Measurements from ENCODE around the gene CLCN2. TPM values are rescaled to one million over a fixed set of nuclear protein-coding genes. Genes with fewer than 3 reads are reported as not detected.
A peak's percentile ranks its signal among the peaks of the same experiment; 100 is the strongest.

Gene CLCN2
- total RNA-seq, 6 experiments from 2014 or later = 3.4 to 5.1 (median 4.2) TPM

GRCh38 chr3:184379358-184380184, 18.2 kb upstream of the CLCN2 start, which contains the start of gene CHRD:
Gene CHRD (plus strand): TSS chr3:184380054. CDS start chr3:184380319, 265 bp downstream.
- no peak for TF ChIP-seq CTCF (IDR thresholded peaks at IDR 0.05)
- H3K4me1 Mint-ChIP-seq (ENCODE audit: low read depth) = peaks cover 6% of the 10 kb centered on the region; the same call in 1 of the 2 replicates
- no peak for DNase-seq
- peaks cover 48% of the 10 kb centered on the region for H3K27me3 Mint-ChIP-seq (ENCODE audit: insufficient read depth)
- no peaks in the 10 kb centered on the region for H3K9me3 Mint-ChIP-seq
- H3K36me3 Mint-ChIP-seq (ENCODE audit: low read depth) = no peaks in the 10 kb centered on the region
- no peak within 1 kb of the TSS for H3K27ac Mint-ChIP-seq
- peak within 1 kb of the TSS; percentile 20; the same call in 1 of the 2 replicates for H3K4me3 Mint-ChIP-seq

- Mint-ChIP-seq H3K9me3 (no peaks in the 10 kb centered on the region), H3K4me3 (peak overlapping the region; percentile 20; the same call in 1 of the 2 replicates), H3K27me3 (ENCODE audit: insufficient read depth) (peaks cover 47% of the 10 kb centered on the region), H3K36me3 (ENCODE audit: low read depth) (no peaks in the 10 kb centered on the region), H3K4me1 (ENCODE audit: low read depth) (peaks cover 7% of the 10 kb centered on the region), H3K27ac (no peak overlapping the region)
- TF ChIP-seq CTCF (IDR thresholded peaks at IDR 0.05) = no peak
- no peak for DNase-seq
These were observed 17.4 kb upstream of the CLCN2 start for GRCh38 chr3:184378651-184379357.

GRCh38 chr3:184377882-184378445, 16.6 kb upstream of the CLCN2 start, which contains the start of gene THPO:
Gene THPO (minus strand): TSS chr3:184378207. CDS start chr3:184376259, 1,948 bp downstream.
- Mint-ChIP-seq H3K36me3 (ENCODE audit: low read depth) (no peaks in the 10 kb centered on the region), H3K27me3 (ENCODE audit: insufficient read depth) (peaks cover 45% of the 10 kb centered on the region), H3K27ac (no peak within 1 kb of the TSS), H3K4me1 (ENCODE audit: low read depth) (peaks cover 14% of the 10 kb centered on the region), H3K9me3 (no peaks in the 10 kb centered on the region), H3K4me3 (no peak within 1 kb of the TSS)
- TF ChIP-seq CTCF (IDR thresholded peaks at IDR 0.05) = no peak
- no peak for DNase-seq

- Mint-ChIP-seq H3K4me1 (ENCODE audit: low read depth) (peaks cover 14% of the 10 kb centered on the region), H3K27me3 (ENCODE audit: insufficient read depth) (peaks cover 44% of the 10 kb centered on the region), H3K4me3 (no peak overlapping the region), H3K36me3 (ENCODE audit: low read depth) (no peaks in the 10 kb centered on the region), H3K27ac (no peak overlapping the region), H3K9me3 (no peaks in the 10 kb centered on the region)
- no peak for DNase-seq
- TF ChIP-seq CTCF (IDR thresholded peaks at IDR 0.05) = no peak
These were observed 16.0 kb upstream of the CLCN2 start for GRCh38 chr3:184377374-184377773.

- Mint-ChIP-seq H3K9me3 (no peaks in the 10 kb centered on the region), H3K27me3 (ENCODE audit: insufficient read depth) (peaks cover 35% of the 10 kb centered on the region), H3K4me3 (no peak overlapping the region)
These were observed 14.5 kb upstream of the CLCN2 start for GRCh38 chr3:184375747-184376461.

More at GRCh38 chr3:184375747-184376461, 14.5 kb upstream of the CLCN2 start:
- no peak for DNase-seq
- no peak for TF ChIP-seq CTCF (IDR thresholded peaks at IDR 0.05)
- peaks cover 24% of the 10 kb centered on the region for H3K4me1 Mint-ChIP-seq (ENCODE audit: low read depth)
- H3K36me3 Mint-ChIP-seq (ENCODE audit: low read depth) = no peaks in the 10 kb centered on the region
- H3K27ac Mint-ChIP-seq = no peak overlapping the region

Data from HFFc6 (cell line).